Heart left ventricle (tissue), 16 donors: ENCODE data around the gene DIAPH3. TPM values are rescaled to one million over a fixed set of nuclear protein-coding genes. Genes with fewer than 3 reads are reported as not detected.

ENCODE experiments used
- ATAC-seq, 4 donors: fragments of 200-7000 bp; cut with Tn5 transposase; one replicate each; pipeline ENCODE4 v1.9.1; 2020 to 2022; ENCODE audit warnings: moderate library complexity in 4 of 4, mild to moderate bottlenecking in 3 of 4, moderate number of reproducible peaks in 1 of 4
- DNase-seq, 5 donors: peaks; one replicate each; pipeline ENCODE4 v3.0.0-alpha.2; 2020
- H3K27ac ChIP-seq, 12 donors: fragments of 200-600 bp; sonication (generic) in 4 of 12; one replicate each; pipeline versions ENCODE4 v1.5.0 to v1.8.0; 2016 to 2022; ENCODE audit warnings: mild to moderate bottlenecking in 2 of 12
- H3K27me3 ChIP-seq, 9 donors: fragments of 200-600 bp; sonication (generic) in 2 of 9; one replicate each; pipeline versions ENCODE4 v1.5.1 to v1.8.0; 2016 to 2022; ENCODE audit warnings: mild to moderate bottlenecking in 3 of 9
- H3K36me3 ChIP-seq, 9 donors: fragments of 200-600 bp; sonication (generic) in 2 of 9; one replicate each; pipeline versions ENCODE4 v1.5.0 to v1.8.0; 2018 to 2022; ENCODE audit warnings: mild to moderate bottlenecking in 2 of 9
- H3K4me1 ChIP-seq, 12 donors: fragments of 200-600 bp; sonication (generic) in 4 of 12; one replicate each; pipeline versions ENCODE4 v1.5.0 to v1.8.0; 2016 to 2022; ENCODE audit warnings: mild to moderate bottlenecking in 3 of 12
- H3K4me3 ChIP-seq, 12 donors: fragments of 200-600 bp; sonication (generic) in 4 of 12; one replicate each; pipeline versions ENCODE4 v1.5.0 to v1.8.0; 2017 to 2022; ENCODE audit warnings: mild to moderate bottlenecking in 9 of 12, moderate library complexity in 4 of 12
- H3K9me3 ChIP-seq, 12 donors: fragments of 200-600 bp; sonication (generic) in 4 of 12; one replicate each; pipeline versions ENCODE4 v1.5.0 to v1.8.0; 2016 to 2022; ENCODE audit warnings: mild to moderate bottlenecking in 1 of 12
- POLR2A ChIP-seq, 2 donors: fragments of 450-650 bp; IDR thresholded peaks; one replicate each; pipeline ENCODE4 v1.6.1; 2017; ENCODE audit warnings: antibody characterized with exemption in 2 of 2, mild to moderate bottlenecking in 2 of 2, moderate library complexity in 2 of 2
- WGBS, 4 donors: extraction: QIAGEN DNeasy Blood & Tissue Kit in 2 of 4; methylation state at CpG; one replicate each; pipeline versions ENCODE4 v1.1.5 to v1.1.7; 2013 to 2018; 5-methylcytosine and 5-hydroxymethylcytosine counted together
- intact Hi-C, 10 donors: fragments of 100-400 bp; cut with DNase I; formaldehyde crosslinking; loops; one replicate each; pipeline versions ENCODE4 v1.11.1 to v1.14.2; 2022
- polyA plus RNA-seq, 2 donors: library from polyadenylated mRNA; stranded (reverse); fragments of 200-250 nt; gene quantifications; one replicate each; pipeline ENCODE4 v1.2.3, GENCODE V29; 2013
- total RNA-seq, 9 donors: library from RNA; depleted of rRNA in 2 of 9; stranded (reverse); fragments of >200 nt in 2 of 9; fragmentation: NEBNext Ultra II Directional in 3 of 9; extraction: Animal tissue kit (Norgen Biotek cat#: 25700) in 3 of 9; gene quantifications; one replicate each; pipeline versions ENCODE4 v1.1.0 to v1.2.4, GENCODE V29; 2016 to 2023
- TF ChIP-seq, protein P1 (sequence below), 12 donors: fragments of 200-600 bp; sonication (generic) in 4 of 12; IDR thresholded peaks; one replicate each; pipeline versions ENCODE4 v1.5.0 to v1.8.0; 2018 to 2022; ENCODE audit warnings: antibody characterized with exemption in 12 of 12, mild to moderate bottlenecking in 5 of 12
- donor health status: ischemic (EF 13 %, LVEDD 7.1; RV severe dilation, severe dysfunction).
- donor health status: healthy with polysubstance abuse.
- donor health status: DM: no; HTN: yes; CAD: no.
- donor health status: DM: no; HTN: no; CAD: no.
- donor health status: ischemic (EF 25% LVEDD 6.9; RV normal size, moderate dysfunction).
- donor health status: ischemic (EF 25% LVEDD 5.7; RV mildly dilated, moderate dysfunction).
- donor health status: healthy.
- donor health status: DM: yes; HTN: yes; CAD: no.
- donor health status: ischemic (EF 35%, LVEDD 5.7; RV mildly dilated, moderate dysfunction).
- donor health status: nonischemic (EF 11% LVEDD 7.7; RV severe dilation, severe dysfunction).
- donor health status: DM: yes; HTN: yes; CAD: no.
- donor health status: PGD.
- donor health status: ischemic (EF 29% LVEDD 5.4; RV normal size, mild dysfunction).
- donor health status: nonischemic (EF 23%, LVEDD 6.1; RV moderate dilation, normal function).

DIAPH3 gene
- total and polyA plus RNA-seq, 11 donors: 0.03 to 3.2 (median 0.19) TPM

GRCh38 chr13:59660582-59660981, 503.1 kb downstream of the DIAPH3 start:
- no peak overlapping the region for H3K27ac ChIP-seq
- WGBS, 4 donors: 85 to 96% (median 92%) methylated on average over 5 of the region's 5 CpGs
- ATAC-seq (no peak), DNase-seq (no peak)
- no peaks in the 10 kb centered on the region for H3K9me3 ChIP-seq
- no peaks in the 10 kb centered on the region for H3K36me3 ChIP-seq
- H3K4me3 ChIP-seq: no peak overlapping the region
- no peaks in the 10 kb centered on the region for H3K27me3 ChIP-seq
- H3K4me1 ChIP-seq: peaks cover 0 to 13% (median 2%) of the 10 kb centered on the region in 12 donors
- intact Hi-C loops: loop anchor here in 1 of 10 donors (10.0 kb wide), 1 partner anchor 126 kb away; no protein-coding TSS in a partner anchor
- TF ChIP-seq, protein P1, sequence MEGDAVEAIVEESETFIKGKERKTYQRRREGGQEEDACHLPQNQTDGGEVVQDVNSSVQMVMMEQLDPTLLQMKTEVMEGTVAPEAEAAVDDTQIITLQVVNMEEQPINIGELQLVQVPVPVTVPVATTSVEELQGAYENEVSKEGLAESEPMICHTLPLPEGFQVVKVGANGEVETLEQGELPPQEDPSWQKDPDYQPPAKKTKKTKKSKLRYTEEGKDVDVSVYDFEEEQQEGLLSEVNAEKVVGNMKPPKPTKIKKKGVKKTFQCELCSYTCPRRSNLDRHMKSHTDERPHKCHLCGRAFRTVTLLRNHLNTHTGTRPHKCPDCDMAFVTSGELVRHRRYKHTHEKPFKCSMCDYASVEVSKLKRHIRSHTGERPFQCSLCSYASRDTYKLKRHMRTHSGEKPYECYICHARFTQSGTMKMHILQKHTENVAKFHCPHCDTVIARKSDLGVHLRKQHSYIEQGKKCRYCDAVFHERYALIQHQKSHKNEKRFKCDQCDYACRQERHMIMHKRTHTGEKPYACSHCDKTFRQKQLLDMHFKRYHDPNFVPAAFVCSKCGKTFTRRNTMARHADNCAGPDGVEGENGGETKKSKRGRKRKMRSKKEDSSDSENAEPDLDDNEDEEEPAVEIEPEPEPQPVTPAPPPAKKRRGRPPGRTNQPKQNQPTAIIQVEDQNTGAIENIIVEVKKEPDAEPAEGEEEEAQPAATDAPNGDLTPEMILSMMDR (IDR thresholded peaks at IDR 0.05): no peak
- no peak for TF ChIP-seq POLR2A (IDR thresholded peaks at IDR 0.05)

DNA sequence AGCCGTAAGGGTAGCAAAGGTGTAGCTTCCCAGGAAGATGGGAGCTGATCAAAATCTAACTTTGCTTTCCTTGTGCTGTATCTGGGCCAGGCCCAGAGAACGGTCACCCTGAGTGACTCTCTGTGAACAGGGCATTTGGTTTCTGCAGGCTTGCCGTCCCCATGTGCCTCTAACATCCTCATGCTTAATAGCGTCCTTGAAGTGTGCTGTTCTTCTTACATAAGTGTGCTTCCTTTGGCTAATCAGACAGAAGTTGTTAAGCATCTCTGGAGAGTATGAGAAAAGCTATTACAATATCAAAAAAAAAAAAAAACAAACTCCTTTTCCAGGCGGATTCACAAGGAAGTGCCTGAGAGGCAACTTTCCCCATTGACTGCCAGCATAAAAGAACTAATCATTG, 503.7 kb downstream of the DIAPH3 start:
- H3K4me3 ChIP-seq: no peak overlapping the region
- H3K4me1 ChIP-seq: peaks cover 0 to 11% (median 0%) of the 10 kb centered on the region in 12 donors
- intact Hi-C loops: loop anchor here in 1 of 10 donors (10.0 kb wide), 1 partner anchor 125 kb away; no protein-coding TSS in a partner anchor
- WGBS, 4 donors: 63 to 79% (median 67%) methylated on average over 5 of the region's 5 CpGs
- no peaks in the 10 kb centered on the region for H3K27me3 ChIP-seq
- H3K36me3 ChIP-seq: no peaks in the 10 kb centered on the region
- DNase-seq: no peak
- H3K27ac ChIP-seq: peak overlapping the region in 1 of 12 donors; percentile 22
- no peak for TF ChIP-seq POLR2A (IDR thresholded peaks at IDR 0.05)
- TF ChIP-seq, protein P1 (IDR thresholded peaks at IDR 0.05): no peak
- no peaks in the 10 kb centered on the region for H3K9me3 ChIP-seq
- peak in 1 of 4 donors; percentile 53 for ATAC-seq

DNA sequence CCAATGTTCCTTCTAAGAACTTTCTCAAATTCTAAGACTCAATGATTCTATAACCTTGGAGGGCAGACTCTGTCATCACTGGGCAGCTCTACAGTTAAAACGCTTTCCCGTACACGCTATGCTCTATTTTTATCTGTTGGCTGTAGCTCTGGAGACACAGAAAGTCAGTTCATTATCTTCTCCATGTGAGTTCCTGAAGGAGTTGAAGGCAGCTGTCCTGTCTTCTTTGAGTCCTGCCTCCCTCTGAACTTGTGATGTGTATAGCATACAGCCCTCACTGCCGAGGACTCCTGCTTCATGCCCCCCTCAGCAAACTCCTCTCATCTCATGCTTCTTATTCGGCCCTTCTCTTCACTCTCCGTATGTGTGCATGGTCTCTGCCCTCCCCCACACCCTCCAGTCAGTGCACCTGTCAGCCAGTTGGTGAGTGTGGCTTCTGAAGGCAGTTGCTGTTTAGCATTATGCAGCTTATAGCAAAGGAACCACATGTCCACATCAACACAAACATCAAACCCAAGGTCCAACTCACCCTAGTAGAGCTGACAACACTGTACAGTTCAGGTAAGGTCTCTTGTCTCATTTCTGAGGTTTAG, 504.9 kb downstream of the DIAPH3 start:
- Histone ChIP-seq H3K4me1 (peaks cover 0 to 11% (median 0%) of the 10 kb centered on the region in 12 donors), H3K36me3 (no peaks in the 10 kb centered on the region), H3K9me3 (no peaks in the 10 kb centered on the region), H3K4me3 (no peak overlapping the region), H3K27me3 (no peaks in the 10 kb centered on the region), H3K27ac (no peak overlapping the region)
- TF ChIP-seq POLR2A (IDR thresholded peaks at IDR 0.05): no peak
- TF ChIP-seq, protein P1 (IDR thresholded peaks at IDR 0.05): no peak
- intact Hi-C loops: no loop called here
- 46 to 62% (median 56%) methylated on average over 6 of the region's 6 CpGs for WGBS, 4 donors
- DNase-seq (no peak), ATAC-seq (peak; percentile 60 to 87 (median 78))

DNA sequence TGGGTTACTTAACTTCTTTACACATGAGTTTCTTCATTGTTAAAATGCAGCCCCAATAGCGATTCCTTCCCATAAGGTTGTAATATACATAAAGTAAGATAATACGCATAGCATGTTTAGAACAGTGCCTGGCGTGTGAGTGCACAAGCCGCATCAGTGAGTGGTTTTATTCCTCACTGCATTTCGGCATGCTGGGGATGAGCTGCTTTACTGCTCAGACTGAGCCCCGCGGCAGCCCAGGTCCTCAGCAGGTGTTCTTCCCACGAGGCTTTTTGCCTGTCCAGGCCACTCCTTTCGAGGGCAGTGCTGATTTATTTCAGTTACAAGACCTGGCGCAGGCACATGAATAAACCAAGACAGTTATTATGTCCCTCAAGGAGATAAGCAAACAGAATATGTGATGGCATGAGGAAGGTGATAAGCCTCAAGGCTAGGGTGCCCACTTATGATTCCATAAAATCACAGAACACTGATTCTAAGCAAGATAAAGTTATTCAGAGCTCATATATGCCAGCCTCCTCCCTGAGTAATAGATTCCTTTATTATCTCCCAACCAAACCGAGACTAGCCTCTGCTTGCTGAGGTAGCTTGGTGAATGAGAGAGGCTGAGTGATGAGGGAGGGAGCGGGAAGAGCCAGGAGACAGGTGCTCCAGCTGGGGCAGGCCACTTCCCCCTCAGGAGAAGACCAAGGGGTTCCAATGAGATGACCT, 505.5 kb downstream of the DIAPH3 start:
- intact Hi-C loops: no loop called here
- DNase-seq (no peak), ATAC-seq (peak in 2 of 4 donors; percentile 16 to 26)
- Histone ChIP-seq H3K27ac (no peak overlapping the region), H3K4me3 (no peak overlapping the region), H3K36me3 (no peaks in the 10 kb centered on the region), H3K27me3 (no peaks in the 10 kb centered on the region), H3K4me1 (peaks cover 0 to 11% (median 0%) of the 10 kb centered on the region in 12 donors), H3K9me3 (no peaks in the 10 kb centered on the region)
- TF ChIP-seq POLR2A (IDR thresholded peaks at IDR 0.05): no peak
- TF ChIP-seq, protein P1 (IDR thresholded peaks at IDR 0.05): no peak
- whole genome bisulfite sequencing, 4 donors: 84 to 86% (median 85%) methylated on average over 12 of the region's 12 CpGs
